Anterior cingulate cortex (tissue), 58 donors: ENCODE results near the gene OGFOD3.
"Not testable (repeated sequence)": the region's sequence is repeated elsewhere in the genome, so short reads cannot be mapped to it uniquely, and the experiment has no call there.

Source experiments
- DNase-seq, 58 donors: peaks; one replicate each; lab custom pipeline; 2025; lab: John Stamatoyannopoulos, UW

The OGFOD3 gene

DNA sequence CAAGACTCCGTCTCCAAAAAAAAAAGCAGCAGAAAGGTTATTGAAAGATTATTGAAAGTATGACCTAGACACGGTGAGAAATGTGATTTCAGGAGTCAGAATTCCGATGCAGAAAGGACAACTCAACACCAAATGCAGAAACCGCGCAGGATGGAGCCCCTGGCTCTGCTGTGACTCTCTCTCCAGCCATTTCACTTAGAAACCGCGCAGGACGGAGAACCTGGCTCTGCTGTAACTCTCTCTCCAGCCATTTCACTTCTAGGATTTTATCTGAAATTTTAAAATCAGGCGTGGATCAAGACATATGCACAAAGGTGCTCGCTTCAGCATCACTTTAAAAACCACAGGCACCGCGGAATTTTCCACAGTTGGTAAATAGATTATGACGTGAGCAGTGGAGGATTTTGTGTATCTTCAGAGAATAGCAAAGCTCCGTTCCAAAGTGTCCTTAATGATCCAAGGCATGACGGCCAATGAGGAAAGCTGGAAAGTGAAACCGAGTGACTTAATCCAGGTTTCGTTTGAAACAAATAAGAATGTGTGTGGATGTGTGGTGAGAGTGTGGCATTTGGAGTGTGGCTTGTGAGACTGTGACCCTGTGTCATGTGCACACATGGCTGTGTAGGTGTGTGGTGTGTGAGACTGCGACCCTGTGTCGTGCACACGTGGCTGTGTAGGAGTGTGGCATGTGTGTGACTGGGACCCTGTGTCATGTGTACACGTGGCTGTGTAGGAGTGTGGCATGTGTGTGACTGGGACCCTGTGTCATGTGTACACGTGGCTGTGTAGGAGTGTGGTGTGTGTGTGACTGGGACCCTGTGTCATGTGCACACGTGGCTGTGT, 37.3 kb downstream of the OGFOD3 start:
- peak in 1 of 58 donors; percentile 16 for DNase-seq

DNA sequence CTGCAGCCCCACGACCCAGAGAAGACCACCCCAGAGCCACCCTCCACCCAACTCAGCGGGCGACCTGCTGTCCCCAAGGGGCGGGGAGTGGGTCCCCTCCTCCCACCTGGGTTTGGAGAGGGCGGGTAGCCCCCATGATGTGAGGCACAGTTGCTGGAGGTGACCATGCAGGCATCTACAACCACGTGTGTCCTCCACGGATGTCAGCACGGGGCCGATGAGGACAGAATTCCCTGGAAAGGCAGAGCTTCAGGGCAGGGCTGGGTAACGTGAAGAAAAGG, 39.7 kb downstream of the OGFOD3 start:
- no peak for DNase-seq

DNA sequence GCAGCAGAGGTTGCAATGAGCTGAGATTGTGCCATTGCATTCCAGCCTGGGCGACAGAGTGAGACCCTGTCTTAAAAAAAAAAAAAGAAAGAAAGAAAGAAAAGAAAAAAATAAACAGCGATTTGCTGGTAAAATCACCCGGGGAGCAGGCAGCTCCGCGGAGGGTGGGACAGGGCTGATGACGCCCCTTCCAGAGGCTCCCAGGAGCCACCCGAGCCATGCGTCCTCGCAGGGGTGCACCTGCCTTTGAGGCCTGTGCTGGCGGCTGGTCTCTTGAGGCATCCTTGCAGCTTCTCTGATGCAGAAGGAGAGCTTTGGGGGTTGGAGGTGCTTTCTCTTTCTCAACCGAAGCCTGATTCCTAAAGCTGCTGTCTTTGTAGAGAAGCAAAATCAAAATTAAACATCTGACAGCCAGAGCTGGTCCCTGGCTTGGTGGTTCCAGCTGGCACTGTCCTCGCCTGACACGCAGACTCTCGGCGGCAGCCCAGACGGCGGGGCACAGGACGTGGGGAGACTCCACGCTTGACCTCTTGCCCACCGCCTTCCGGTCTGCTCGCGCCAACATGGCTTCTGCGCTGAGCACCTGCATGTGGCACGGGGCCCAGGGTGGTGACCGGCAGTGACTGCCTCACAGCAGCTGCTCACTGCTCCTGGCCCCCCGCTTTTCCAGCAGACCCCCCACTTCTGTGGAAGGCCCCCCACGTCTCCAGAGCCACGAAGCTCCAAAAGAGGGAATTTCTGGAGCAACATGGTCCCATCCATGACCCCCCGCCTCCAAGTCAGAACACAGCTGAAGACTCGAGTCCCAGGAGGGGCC, 40.3 kb downstream of the OGFOD3 start:
- no peak for DNase-seq

DNA sequence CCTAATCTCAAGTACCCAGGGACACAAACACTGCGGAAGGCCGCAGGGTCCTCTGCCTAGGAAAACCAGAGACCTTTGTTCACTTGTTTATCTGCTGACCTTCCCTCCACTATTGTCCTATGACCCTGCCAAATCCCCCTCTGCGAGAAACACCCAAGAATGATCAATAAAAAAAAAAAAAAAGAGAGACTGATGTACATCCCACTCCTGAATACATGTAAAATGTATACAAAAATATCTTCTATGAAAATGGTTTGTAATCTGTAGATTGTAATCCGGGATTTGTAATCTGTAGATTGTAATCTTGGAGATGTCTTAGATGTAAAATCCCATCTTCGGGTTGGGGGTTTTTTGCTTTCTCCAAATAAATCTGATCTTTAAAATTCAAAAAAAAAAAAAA, 41.1 kb downstream of the OGFOD3 start:
- not testable (repeated sequence) for DNase-seq

DNA sequence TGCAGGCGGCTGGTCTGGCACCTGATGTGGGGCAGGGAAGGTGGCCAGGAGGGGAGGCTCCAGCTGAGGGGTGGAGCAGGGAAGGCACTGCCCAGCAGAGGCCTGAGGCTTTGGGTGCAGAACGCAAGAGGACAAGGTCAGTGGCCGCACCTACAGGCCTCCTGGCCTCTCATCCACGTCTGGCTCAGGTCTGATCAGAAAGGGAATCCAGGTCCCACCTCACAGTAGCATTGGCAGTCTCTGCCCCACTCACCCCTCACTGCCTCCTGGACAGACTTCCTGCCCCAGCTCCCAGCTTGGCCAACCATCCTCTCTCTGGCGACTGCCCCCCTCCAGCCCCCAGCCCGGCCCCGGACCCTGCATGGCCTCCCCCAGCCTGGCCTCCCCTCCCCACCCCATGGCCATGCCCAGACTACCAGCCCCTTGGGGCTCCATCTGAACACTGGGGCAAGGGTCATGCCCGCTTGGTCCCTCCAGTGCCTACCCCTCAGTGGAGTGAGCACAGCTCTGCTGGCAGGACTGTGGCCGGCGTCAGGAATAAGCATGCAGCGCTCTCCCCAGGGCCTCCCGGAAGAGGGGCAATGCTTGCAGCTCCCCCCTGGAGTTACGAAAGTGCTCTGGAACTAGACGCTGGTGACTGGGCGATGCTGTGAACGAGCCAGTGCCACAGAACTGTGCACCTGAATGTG, 42.2 kb downstream of the OGFOD3 start:
- DNase-seq, result no peak

DNA sequence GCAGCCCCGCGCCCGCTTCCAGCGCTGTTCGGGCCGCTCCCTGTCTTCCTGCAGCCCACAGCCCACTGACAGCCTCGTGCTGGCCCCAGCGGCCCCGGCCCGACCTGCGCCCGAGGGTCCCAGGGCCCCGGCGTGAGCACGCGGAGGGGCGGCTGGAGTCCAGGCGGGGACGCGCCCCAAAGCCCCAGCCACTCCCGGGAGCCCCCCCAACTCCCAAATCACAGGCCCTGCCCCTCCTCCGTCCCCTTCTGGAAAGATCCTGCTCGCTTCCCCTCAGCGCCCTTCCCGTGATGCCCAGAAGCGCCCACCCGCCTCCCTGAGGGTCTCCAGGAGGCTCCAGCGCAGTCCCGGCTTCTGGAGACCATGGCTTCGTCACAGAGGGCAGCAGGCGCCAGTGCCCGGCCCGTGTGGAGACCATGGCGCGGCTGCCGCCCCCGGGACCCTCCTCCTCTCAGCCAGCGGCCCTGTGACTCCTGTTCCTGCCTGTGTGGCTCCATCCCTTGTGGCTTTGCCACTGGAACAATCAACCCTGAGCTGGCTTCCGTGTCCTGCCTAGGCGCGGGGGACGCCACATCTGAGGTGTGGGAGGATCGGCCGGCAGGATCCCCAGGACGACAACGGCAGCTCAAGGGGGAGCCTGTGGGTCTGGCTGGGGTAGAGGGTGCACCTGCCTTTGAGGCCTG, 42.9 kb downstream of the OGFOD3 start:
- no peak for DNase-seq

DNA sequence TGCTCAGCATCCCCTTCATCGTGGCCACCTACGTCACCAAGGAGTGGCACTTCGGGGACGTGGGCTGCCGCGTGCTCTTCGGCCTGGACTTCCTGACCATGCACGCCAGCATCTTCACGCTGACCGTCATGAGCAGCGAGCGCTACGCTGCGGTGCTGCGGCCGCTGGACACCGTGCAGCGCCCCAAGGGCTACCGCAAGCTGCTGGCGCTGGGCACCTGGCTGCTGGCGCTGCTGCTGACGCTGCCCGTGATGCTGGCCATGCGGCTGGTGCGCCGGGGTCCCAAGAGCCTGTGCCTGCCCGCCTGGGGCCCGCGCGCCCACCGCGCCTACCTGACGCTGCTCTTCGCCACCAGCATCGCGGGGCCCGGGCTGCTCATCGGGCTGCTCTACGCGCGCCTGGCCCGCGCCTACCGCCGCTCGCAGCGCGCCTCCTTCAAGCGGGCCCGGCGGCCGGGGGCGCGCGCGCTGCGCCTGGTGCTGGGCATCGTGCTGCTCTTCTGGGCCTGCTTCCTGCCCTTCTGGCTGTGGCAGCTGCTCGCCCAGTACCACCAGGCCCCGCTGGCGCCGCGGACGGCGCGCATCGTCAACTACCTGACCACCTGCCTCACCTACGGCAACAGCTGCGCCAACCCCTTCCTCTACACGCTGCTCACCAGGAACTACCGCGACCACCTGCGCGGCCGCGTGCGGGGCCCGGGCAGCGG, 43.6 kb downstream of the OGFOD3 start:
- no peak for DNase-seq

DNA sequence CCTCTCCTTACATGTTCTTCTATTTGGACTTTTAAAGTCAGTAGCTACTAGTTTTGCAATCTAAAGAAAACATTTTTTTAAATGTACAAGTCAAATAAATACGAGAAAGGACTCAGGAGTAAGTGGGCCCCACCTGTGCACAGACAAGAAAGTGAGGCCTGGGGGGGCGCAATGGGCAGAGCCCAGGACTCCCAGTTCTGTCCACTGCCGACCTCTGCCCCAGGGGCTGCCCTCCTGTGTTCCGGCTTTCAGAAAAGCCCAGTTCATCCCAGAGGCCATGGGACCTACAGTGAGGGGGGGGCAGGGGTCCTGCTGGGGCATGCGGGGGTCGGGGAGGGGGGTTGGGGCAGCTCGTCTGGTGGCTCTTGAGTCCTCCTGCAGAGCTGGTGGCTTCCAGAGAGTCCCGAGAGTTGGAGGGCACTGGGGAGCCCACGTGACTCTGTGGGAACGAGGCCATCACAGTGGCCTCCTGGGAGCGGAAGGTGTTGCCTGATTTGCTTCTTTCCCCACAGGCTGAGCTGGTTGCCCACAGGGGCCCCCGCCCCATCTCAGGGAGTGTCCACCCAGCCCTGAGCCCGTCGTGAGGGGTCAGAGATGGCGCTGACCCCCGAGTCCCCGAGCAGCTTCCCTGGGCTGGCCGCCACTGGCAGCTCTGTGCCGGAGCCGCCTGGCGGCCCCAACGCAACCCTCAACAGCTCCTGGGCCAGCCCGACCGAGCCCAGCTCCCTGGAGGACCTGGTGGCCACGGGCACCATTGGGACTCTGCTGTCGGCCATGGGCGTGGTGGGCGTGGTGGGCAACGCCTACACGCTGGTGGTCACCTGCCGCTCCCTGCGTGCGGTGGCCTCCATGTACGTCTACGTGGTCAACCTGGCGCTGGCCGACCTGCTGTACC, 44.4 kb downstream of the OGFOD3 start:
- DNase-seq, result no peak

DNA sequence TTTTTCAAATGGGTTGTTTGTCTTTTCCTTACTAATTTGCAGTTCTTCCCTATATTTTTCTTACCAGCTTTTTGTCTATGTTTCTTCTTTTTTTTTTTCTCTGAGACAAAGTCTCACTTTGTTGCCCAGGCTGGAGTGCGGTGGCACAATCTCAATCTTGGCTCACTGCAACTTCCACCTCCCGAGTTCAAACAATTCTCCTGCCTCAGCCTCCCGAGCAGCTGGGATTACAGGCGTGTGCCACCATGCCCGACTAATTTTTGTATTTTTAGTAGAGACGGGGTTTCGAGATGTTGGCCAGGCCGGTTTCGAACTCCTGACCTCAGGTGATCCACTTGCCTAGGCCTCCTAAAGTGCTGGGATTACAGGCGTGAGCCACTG, 45.3 kb downstream of the OGFOD3 start:
- DNase-seq, result not testable (repeated sequence)

DNA sequence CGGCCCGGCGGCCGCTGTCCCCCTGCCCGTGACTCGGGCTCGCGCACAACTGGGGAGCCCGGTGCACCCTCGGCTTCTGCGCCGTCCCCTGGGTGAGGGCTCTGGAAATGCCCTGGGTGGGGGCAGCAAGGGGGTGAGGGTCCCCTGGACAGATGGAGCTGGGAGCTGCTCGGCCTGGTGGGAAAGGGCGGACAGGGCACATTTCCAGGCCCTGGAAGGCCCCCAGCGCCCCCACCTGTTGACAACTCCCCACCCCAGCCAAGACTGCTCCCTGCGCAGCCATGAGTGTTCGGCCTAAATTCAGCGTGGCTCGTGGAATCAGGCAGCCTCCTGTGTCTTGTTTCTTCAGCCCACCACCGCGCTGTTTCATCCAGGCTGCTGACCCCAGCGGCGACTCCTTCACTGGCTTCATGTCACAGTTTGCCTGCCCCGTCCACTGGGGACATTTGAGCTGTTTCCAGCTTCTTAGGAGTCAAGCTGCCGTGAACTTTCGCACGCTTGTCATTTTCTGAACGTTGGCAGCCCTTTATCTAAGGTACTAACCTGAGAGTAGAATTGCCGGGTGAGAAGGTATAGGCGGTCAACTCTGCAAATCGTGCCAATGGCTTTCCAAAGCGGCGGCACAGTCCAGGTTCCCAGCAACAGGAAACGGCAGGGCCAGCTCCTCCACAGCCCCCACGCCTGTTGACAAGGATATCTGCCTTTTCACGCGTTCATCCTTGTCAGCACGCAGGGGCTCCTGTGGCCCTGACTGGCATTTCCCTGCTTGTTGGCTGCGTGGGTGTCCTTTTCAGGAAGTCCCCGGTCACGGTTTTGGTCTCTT, 45.9 kb downstream of the OGFOD3 start:
- DNase-seq, result no peak

DNA sequence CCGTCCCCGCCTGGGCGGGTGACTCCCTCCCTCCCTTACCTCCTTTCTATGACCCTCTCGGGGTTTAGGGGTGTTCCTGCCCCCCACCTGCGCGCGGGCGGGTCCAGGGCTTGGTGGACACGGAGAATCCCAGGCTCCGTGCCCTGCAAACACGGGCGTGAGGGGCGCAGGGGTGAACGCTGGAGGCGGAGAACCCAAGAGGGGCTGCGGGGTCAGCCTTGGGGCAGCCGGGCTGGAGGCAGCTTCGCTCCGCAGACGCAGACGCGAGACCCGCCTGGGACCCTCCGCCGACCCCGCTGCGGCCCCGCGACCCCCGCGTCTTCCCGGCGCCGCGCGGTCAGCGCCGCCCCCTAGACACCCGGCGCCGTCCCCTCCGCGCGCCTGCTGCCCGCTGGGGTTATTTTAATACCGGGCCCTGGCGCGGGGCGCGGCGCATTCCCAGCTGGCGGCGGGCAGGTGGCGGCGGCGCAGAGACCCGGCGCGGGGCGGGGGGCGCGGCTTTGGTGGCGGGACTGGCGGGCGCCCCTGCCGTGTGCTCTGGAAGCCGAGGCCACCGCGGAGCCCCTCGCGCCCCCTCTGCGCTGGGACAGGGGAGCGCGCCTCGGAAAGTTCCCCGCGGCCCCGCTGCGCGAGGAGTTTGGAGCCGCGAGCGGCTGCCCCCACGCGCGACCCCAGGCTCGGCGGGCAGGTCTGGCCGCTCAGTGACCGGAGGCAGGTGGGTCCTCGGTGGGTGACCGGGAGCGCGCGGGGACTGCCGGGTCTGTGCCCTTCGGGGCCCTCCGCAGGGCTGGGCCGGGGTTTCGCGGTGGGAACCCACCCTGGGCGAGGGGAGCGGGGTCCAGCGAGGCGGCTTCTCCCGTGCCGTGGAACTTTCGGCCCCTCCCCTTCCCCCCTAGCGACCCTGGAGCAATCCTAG, 46.8 kb downstream of the OGFOD3 start, which contains the start of gene UTS2R:
UTS2R (plus strand) TSS at position 433 of the 916 bp plus-strand sequence. CDS start 2,560 bp downstream, outside the sequence.
- no peak for DNase-seq

DNA sequence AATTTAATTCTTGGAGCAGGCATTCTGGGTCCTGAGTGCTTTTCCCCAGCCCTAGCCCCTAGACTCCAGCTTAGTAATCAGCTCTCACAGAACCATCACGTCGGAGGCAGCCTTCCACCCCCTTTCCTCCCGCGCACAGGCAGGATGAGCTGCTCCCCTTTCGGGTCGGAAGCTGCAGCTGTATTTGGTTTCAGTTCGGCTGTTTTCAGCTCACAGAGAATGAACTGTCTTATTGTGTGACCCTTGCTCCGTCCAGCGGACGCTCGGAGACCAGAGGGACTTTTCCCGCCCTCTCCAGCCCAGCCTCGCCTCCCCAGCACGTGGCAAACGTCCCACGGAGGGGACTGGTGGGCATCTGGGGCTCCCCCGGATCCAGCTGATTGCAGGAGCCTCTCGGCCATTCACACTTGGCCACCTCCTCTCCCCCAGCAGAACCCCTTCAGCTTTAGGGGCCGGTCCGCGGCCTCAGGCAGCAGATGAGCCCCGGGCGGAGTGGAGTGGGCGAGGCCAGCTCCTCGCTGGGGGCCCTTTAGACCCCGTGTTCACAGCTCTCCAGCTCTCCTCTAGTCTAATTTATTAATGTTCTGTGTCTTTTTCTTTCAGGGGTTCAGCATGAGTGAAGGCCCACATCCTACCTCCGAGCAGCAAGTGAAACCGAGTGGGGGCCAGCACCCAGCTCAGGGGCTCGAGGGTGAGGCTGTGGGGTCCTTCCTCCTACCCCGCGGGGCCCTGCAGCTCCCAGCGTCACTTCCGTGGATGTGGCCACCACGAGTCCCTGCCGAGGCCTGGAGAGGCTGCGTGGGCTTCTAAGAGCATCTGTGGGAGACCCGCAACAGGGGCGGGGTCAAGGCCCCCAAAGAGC, 47.7 kb downstream of the OGFOD3 start:
- no peak for DNase-seq

DNA sequence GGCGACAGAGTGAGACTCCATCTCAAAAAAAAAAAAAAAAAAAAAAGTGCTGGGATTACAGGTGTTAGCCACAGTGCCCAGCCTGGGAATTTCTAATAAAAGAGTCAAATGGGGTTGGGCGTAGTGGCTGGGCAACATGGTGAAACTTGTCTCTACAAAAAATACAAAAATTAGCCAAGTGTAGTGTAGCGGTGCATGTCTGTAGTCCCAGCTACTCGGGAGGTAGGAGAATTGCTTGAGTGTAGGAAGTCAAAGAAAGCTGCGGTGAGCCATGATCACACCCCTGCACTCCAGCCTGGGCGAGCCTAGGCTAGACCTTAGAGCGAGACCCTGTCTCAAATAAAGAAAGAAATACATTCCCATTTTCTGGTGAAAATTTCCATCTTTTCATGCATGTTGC, 49.2 kb downstream of the OGFOD3 start:
- no peak for DNase-seq

DNA sequence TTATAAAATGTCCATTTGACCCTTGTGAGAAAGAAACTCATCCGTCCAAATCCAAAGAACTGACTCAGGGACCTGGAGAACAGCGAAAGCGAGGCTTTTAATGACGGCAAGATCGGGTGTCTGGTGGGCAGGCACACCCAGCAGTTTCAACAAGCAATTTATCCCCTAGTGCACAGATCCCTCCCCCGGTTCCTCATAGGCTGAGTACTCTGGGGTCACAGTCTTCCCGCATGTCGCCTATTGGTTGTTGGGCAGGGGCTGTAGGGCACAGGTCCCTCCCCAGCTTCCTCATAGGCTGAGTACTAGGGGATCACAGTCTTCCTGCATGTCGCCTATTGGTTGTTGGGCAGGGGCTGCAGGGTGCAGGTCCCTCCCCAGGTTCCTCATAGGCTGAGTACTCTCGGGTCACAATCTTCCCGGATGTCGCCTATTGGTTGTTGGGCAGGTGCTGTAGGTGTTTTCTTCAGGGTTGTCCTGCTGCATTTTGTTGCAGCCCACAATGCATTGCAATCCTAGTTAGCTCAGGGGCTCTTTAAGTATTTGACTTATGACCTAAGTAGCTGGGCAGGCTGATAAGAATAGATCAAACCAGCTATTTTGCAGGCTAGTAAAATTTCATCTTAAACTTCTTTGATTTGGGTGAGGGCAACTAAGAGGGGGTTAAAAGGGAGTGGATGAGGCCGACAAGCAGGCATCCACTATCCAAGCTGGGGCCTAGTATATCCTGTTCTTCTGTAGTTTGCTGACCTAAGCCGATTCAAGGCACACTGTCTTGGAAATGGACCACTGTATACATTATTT, 50.5 kb downstream of the OGFOD3 start:
- no peak for DNase-seq

DNA sequence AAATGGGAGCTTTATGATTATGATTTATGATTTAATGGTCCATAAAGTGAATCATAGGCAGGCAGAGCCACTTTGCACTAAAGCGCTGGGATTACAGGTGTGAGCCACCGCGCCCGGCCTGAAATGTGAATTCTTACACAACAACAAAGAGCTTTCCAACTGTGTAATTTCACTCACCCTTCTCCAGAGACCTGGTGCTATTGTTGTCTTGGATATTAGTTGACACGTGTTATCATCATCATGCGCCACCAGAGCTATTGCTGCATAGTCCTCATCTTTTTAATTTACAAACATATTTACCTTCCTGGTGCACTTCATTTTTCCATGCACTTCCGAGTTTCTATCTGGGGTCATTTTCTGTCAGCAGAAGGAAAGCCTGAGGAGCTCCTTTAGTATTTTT, 51.6 kb downstream of the OGFOD3 start:
- no peak for DNase-seq
